Astrocyte of the hippocampus (primary cell): Measurements from ENCODE around the gene GLB1L2.
"Not testable (repeated sequence)": the region's sequence is repeated elsewhere in the genome, so short reads cannot be mapped to it uniquely, and the experiment has no call there.

ENCODE experiments used
- DNase-seq: peaks from one replicate; pipeline ENCODE4 v3.0.0; 2011; ENCODE audit warnings: low read depth, low spot score

The GLB1L2 gene

GRCh38 chr11:134328433-134328832, 3.4 kb upstream of the GLB1L2 start:
- DNase-seq: no peak

- no peak for DNase-seq
These were observed 1.0 kb upstream of the GLB1L2 start for GRCh38 chr11:134330611-134331353.

- DNase-seq: no peak
These were observed 422 bp downstream of the GLB1L2 start for GRCh38 chr11:134332189-134332631.

GRCh38 chr11:134332782-134333181, 994 bp downstream of the GLB1L2 start:
- DNase-seq: no peak

GRCh38 chr11:134333312-134333711, 1.5 kb downstream of the GLB1L2 start:
- DNase-seq: no peak

GRCh38 chr11:134333946-134334345, 2.2 kb downstream of the GLB1L2 start:
- no peak for DNase-seq

GRCh38 chr11:134334796-134335571, 3.2 kb downstream of the GLB1L2 start:
- no peak for DNase-seq

GRCh38 chr11:134337051-134337450, 5.3 kb downstream of the GLB1L2 start:
- no peak for DNase-seq

GRCh38 chr11:134338068-134338467, 6.3 kb downstream of the GLB1L2 start:
- DNase-seq: no peak

- no peak for DNase-seq
These were observed 6.9 kb downstream of the GLB1L2 start for GRCh38 chr11:134338654-134339053.

GRCh38 chr11:134339756-134340155, 8.0 kb downstream of the GLB1L2 start:
- no peak for DNase-seq

GRCh38 chr11:134340354-134340964, 8.7 kb downstream of the GLB1L2 start:
- no peak for DNase-seq

- no peak for DNase-seq
These were observed 10.2 kb downstream of the GLB1L2 start for GRCh38 chr11:134341805-134342571.

- no peak for DNase-seq
These were observed 11.0 kb downstream of the GLB1L2 start for GRCh38 chr11:134342572-134343340.

GRCh38 chr11:134343646-134344045, 11.9 kb downstream of the GLB1L2 start:
- DNase-seq: no peak

- DNase-seq: not testable (repeated sequence)
These were observed 12.9 kb downstream of the GLB1L2 start for GRCh38 chr11:134344497-134345236.

- DNase-seq: no peak
These were observed 13.4 kb downstream of the GLB1L2 start for GRCh38 chr11:134345237-134345550.

- DNase-seq: no peak
These were observed 14.6 kb downstream of the GLB1L2 start for GRCh38 chr11:134346101-134346975.

- no peak for DNase-seq
These were observed 15.2 kb downstream of the GLB1L2 start for GRCh38 chr11:134346976-134347350.

GRCh38 chr11:134347441-134347840, 15.7 kb downstream of the GLB1L2 start:
- no peak for DNase-seq
